Measurements from ENCODE around the gene BCAN. TPM values are rescaled to one million over a fixed set of nuclear protein-coding genes. Genes with fewer than 3 reads are reported as not detected.
A peak's percentile ranks its signal among the peaks of the same experiment; 100 is the strongest.
"Not testable (repeated sequence)": the region's sequence is repeated elsewhere in the genome, so short reads cannot be mapped to it uniquely, and the experiment has no call there.

BCAN gene
- total RNA-seq, 4 donors from 2014 or later: 0.50 to 5.0 (median 1.9) TPM; not detected in 1

DNA sequence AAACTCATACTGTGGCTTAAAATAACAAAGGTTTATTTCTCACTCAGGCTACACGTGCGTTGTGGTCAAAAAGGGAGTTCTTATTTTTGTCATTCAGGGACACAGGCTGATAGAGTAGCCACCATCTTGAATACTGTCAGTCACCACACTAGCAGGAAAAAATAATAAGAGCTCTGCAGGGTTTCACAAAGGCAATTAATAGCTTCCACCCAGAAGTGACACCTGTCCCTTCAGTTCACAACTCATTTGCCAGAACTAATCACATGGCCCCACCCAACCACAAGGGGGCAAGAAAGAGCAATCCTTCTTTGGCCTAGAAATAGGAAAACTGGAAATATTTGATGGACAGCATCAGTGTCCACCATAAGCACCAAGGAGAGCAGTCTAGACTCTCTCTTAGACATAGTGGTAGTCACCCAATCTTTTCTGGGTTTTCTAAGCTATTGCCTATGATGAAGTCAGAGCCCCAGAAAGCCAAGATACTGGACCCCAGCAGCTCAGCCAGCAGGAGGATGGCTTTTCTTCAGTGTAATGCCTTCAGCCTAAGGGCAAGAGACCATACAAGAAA lies 14.5 kb upstream of the BCAN start:
- Histone ChIP-seq H3K9me3 (no peaks in the 10 kb centered on the region), H3K36me3 (no peaks in the 10 kb centered on the region), H3K4me1 (peaks cover 0 to 31% (median 22%) of the 10 kb centered on the region in 3 donors), H3K4me3 (no peak overlapping the region), H3K27ac (no peak overlapping the region), H3K27me3 (peaks cover 98% of the 10 kb centered on the region)
- no peak for TF ChIP-seq EP300 (IDR thresholded peaks at IDR 0.05)
- TF ChIP-seq, protein P1, sequence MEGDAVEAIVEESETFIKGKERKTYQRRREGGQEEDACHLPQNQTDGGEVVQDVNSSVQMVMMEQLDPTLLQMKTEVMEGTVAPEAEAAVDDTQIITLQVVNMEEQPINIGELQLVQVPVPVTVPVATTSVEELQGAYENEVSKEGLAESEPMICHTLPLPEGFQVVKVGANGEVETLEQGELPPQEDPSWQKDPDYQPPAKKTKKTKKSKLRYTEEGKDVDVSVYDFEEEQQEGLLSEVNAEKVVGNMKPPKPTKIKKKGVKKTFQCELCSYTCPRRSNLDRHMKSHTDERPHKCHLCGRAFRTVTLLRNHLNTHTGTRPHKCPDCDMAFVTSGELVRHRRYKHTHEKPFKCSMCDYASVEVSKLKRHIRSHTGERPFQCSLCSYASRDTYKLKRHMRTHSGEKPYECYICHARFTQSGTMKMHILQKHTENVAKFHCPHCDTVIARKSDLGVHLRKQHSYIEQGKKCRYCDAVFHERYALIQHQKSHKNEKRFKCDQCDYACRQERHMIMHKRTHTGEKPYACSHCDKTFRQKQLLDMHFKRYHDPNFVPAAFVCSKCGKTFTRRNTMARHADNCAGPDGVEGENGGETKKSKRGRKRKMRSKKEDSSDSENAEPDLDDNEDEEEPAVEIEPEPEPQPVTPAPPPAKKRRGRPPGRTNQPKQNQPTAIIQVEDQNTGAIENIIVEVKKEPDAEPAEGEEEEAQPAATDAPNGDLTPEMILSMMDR (IDR thresholded peaks at IDR 0.05): peak; percentile 30 to 67 (median 56)
- 61 to 100% methylated on average over 1 to 2 of the region's 2 CpGs for WGBS, 2 donors (ENCODE audit: low coverage in 1 of 2)
- ATAC-seq: no peak

DNA sequence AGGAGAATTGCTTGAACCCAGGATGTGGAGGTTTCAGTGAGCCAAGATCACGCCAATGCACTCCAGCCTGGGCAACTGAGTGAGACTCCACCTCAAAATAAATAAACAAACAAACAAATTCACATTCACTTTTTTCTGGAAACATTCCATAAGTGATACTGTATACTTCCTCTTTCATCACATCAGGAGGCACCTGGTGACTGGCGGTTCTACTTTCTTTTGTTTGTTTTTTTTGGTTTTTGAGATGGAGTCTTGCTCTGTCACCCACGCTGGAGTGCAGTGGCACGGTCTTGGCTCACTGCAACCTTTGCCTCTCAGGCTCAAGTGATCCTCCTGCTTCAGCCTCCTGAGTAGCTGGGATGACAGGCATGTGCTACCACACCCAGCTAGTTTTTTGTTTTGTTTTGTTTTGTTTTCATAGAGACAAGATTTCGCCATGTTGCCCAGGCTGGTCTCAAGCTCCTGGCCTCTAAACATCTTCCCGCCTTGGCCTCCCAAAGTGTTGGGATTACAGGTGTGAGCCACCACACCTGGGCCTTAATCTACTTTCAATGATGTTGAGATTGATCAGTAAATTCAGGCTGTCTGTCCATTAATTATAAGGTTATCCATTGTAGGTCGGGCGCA lies 12.0 kb upstream of the BCAN start:
- ATAC-seq: no peak
- TF ChIP-seq POLR2A (IDR thresholded peaks at IDR 0.05) (no peak), POLR2AphosphoS5 (IDR thresholded peaks at IDR 0.05) (no peak), EP300 (IDR thresholded peaks at IDR 0.05) (no peak)
- TF ChIP-seq, protein P1 (IDR thresholded peaks at IDR 0.05): no peak
- no peaks in the 10 kb centered on the region for H3K9me3 ChIP-seq
- no peak overlapping the region for H3K4me3 ChIP-seq
- WGBS, 2 donors (ENCODE audit: low coverage in 1 of 2): 44 to 74% methylated on average over 3 to 8 of the region's 8 CpGs
- peaks cover 99% of the 10 kb centered on the region for H3K27me3 ChIP-seq
- no peaks in the 10 kb centered on the region for H3K36me3 ChIP-seq
- H3K4me1 ChIP-seq: peaks cover 0 to 12% (median 8%) of the 10 kb centered on the region in 3 donors
- H3K27ac ChIP-seq: no peak overlapping the region

DNA sequence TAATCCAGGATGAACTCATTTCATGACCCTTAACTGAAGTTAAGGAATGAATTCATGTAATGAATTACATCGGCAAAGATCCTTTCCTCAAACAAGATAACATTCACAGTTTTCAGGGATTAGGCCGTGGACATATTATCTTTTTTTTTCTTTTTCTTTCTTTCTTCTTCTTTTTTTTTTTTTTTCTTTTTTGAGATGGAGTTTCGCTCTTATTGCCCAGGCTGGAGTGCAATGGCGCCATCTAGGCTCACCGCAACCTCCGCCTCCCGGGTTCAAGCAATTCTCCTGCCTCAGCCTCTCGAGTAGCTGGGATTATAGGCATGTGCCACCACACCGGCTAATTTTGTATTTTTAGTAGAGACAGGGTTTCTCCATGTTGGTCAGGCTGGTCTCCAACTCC lies 10.8 kb upstream of the BCAN start:
- H3K36me3 ChIP-seq, H3K4me3 ChIP-seq, H3K9me3 ChIP-seq, H3K4me1 ChIP-seq, H3K27ac ChIP-seq, ATAC-seq: not testable (repeated sequence)
- WGBS, 2 donors (ENCODE audit: low coverage in 1 of 2): 45 to 52% methylated on average over 7 to 8 of the region's 9 CpGs
- H3K27me3 ChIP-seq: peaks cover 98% of the 10 kb centered on the region

DNA sequence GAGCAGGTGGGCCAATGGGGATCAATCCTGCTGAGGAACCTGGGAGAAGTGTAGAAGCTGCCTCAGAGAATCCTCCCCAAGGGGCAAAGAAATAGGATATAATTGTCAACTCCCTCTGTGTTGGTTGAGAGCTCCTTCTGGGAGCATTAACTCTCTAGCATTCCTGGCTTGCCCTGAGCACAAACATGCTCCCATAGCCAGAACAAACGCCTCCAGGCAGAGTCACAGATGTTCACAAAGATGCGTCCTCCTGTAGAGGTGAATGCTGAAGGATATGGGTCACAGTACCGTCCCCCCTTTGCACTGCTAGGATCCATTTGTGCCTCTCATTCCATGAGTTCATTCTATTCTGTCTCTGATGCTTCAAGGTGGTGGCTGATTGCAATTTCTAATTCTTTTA lies 9.6 kb upstream of the BCAN start:
- no peak for TF ChIP-seq POLR2AphosphoS5 (IDR thresholded peaks at IDR 0.05)
- TF ChIP-seq, protein P1 (IDR thresholded peaks at IDR 0.05): no peak
- TF ChIP-seq POLR2A (IDR thresholded peaks at IDR 0.05): no peak
- no peak for TF ChIP-seq EP300 (IDR thresholded peaks at IDR 0.05)
- WGBS, 2 donors (ENCODE audit: low coverage in 1 of 2): 48% methylated on average over 3 of the region's 3 CpGs; no CpG with 5 or more reads in 1 of the 2 donors
- Histone ChIP-seq H3K4me3 (no peak overlapping the region), H3K36me3 (no peaks in the 10 kb centered on the region), H3K4me1 (no peaks in the 10 kb centered on the region), H3K9me3 (no peaks in the 10 kb centered on the region), H3K27me3 (peaks cover 98% of the 10 kb centered on the region), H3K27ac (no peak overlapping the region)
- no peak for ATAC-seq

DNA sequence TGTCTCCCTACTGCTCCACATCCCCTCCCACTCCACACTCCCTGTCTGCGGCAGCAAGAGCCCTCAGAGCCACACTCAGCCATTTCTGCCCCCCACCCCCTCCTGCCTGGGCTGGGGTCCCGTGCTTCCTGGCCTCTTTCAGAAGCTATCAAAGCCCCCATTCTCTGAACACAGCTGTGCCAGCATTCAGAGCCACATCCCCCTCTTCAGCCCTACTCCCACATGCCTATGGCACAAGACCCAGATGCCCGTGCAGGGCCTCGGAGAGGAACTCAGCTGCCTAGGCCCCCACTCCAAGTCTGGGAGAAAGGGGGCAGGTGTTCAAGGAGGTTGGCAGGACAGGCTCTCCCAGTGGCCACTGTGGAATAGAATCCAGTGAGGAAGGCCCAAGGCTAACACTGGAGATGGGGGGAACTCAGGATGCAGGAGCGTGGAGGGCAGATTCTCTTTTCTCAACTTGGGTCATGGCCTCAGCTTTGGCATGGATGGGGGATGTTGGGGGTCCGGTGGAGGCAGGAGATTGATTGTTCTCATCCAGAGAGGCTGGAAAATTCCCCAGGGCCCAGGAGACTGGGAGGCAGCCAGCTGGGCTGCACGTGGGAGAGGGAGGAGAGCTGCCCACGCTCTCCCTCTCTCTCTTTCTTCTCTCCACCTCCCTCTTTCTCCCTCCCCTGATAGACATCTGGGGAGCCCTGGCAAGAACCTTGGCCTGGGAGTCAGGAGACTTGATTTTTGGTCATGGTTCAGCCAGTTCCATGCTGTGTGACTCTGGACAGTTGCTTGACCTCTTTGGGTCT lies 3.5 kb upstream of the BCAN start:
- no peak for ATAC-seq
- TF ChIP-seq POLR2AphosphoS5 (IDR thresholded peaks at IDR 0.05) (no peak), POLR2A (IDR thresholded peaks at IDR 0.05) (no peak), EP300 (IDR thresholded peaks at IDR 0.05) (no peak)
- TF ChIP-seq, protein P1 (IDR thresholded peaks at IDR 0.05): no peak
- 43 to 77% methylated on average over 3 to 5 of the region's 8 CpGs for WGBS, 2 donors (ENCODE audit: low coverage in 1 of 2)
- H3K4me1 ChIP-seq: peaks cover 0 to 21% (median 11%) of the 10 kb centered on the region in 3 donors
- no peak overlapping the region for H3K27ac ChIP-seq
- no peaks in the 10 kb centered on the region for H3K9me3 ChIP-seq
- no peaks in the 10 kb centered on the region for H3K36me3 ChIP-seq
- no peak overlapping the region for H3K4me3 ChIP-seq
- peaks cover 98% of the 10 kb centered on the region for H3K27me3 ChIP-seq

Data from gastroesophageal sphincter (tissue), 4 donors.